Testis (tissue), 2 donors: ENCODE data around the gene MLLT6.

Source experiments
- POLR2A ChIP-seq: fragments of 450-650 bp; IDR thresholded peaks from one replicate; pipeline ENCODE4 v1.6.1; 2017; ENCODE audit warnings: antibody characterized with exemption, mild to moderate bottlenecking, moderate library complexity
- TF ChIP-seq, protein P1 (sequence below), 3 experiments: fragments of 450-650 bp in 2 of 3; fragments of 200-600 bp in 1 of 3; sonication (generic) in 1 of 3; IDR thresholded peaks; one replicate each; pipeline ENCODE4 v1.5.1; 2016 to 2019; ENCODE audit warnings: antibody characterized with exemption in 3 of 3, mild to moderate bottlenecking in 2 of 3, moderate library complexity in 1 of 3

DNA sequence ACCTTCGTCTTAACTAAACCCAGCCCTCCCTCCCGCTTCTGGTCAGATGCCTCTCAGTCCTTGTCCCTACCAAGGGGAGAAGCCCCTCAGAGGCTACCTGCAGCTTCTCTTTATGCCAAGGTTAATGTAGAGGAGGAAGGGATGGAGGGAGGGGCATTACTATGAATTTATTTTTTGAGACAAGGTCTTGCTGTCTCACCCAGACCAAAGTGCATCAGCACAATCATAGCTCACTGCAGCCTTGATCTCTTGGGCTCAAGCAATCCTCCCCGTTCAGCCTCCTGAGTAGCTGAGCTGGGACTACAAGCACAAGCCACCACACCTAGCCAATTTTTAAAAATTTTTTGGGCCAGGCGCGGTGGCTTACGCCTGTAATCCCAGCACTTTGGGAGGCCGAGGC lies 45.7 kb upstream of the MLLT6 start:
- TF ChIP-seq POLR2A: no peak
- TF ChIP-seq, protein P1, sequence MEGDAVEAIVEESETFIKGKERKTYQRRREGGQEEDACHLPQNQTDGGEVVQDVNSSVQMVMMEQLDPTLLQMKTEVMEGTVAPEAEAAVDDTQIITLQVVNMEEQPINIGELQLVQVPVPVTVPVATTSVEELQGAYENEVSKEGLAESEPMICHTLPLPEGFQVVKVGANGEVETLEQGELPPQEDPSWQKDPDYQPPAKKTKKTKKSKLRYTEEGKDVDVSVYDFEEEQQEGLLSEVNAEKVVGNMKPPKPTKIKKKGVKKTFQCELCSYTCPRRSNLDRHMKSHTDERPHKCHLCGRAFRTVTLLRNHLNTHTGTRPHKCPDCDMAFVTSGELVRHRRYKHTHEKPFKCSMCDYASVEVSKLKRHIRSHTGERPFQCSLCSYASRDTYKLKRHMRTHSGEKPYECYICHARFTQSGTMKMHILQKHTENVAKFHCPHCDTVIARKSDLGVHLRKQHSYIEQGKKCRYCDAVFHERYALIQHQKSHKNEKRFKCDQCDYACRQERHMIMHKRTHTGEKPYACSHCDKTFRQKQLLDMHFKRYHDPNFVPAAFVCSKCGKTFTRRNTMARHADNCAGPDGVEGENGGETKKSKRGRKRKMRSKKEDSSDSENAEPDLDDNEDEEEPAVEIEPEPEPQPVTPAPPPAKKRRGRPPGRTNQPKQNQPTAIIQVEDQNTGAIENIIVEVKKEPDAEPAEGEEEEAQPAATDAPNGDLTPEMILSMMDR (IDR thresholded peaks at IDR 0.05): no peak
